Fibroblast of pulmonary artery (primary cell): Measurements from ENCODE around the gene DMKN.
A peak's percentile ranks its signal among the peaks of the same experiment; 100 is the strongest.

Experiments
- DNase-seq: peaks from one replicate; pipeline ENCODE4 v3.0.0-alpha.2; 2010; ENCODE audit warnings: low read depth
- H3K4me3 ChIP-seq: replicated peaks from 2 replicates; pipeline ENCODE4 v1.5.1; 2011; ENCODE audit warnings: low read depth, mild to moderate bottlenecking, control low read depth, low read length, moderate library complexity
- TF ChIP-seq, protein P1 (sequence below): IDR thresholded peaks from 2 replicates; pipeline ENCODE4 v1.5.1; 2011; ENCODE audit warnings: mild to moderate bottlenecking, control low read depth, low read length, inconsistent platforms; ENCODE audit errors: missing control alignments

Gene DMKN

DNA sequence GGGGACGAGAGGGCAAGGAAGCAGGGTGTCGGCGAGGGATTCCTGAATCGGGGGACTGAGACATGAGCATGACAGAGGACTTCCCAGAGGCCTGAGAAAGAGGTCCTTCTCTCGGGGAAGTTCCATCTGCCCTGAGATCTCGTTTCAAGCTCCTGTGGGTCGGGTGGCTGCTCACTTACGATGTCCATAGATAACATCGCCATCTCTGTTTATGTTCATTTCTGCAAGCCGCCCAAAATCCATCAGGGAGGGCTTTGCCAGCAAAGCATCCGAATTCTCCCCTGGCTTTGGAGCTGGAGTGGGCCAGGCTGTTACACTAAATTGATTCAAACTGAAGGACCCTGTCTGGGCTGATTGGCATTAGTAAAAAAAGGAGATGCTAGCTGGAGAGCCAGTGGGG is 5.9 kb downstream of the DMKN start:
- no peak for DNase-seq
- no peak overlapping the region for H3K4me3 ChIP-seq
- TF ChIP-seq, protein P1, sequence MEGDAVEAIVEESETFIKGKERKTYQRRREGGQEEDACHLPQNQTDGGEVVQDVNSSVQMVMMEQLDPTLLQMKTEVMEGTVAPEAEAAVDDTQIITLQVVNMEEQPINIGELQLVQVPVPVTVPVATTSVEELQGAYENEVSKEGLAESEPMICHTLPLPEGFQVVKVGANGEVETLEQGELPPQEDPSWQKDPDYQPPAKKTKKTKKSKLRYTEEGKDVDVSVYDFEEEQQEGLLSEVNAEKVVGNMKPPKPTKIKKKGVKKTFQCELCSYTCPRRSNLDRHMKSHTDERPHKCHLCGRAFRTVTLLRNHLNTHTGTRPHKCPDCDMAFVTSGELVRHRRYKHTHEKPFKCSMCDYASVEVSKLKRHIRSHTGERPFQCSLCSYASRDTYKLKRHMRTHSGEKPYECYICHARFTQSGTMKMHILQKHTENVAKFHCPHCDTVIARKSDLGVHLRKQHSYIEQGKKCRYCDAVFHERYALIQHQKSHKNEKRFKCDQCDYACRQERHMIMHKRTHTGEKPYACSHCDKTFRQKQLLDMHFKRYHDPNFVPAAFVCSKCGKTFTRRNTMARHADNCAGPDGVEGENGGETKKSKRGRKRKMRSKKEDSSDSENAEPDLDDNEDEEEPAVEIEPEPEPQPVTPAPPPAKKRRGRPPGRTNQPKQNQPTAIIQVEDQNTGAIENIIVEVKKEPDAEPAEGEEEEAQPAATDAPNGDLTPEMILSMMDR = no peak

DNA sequence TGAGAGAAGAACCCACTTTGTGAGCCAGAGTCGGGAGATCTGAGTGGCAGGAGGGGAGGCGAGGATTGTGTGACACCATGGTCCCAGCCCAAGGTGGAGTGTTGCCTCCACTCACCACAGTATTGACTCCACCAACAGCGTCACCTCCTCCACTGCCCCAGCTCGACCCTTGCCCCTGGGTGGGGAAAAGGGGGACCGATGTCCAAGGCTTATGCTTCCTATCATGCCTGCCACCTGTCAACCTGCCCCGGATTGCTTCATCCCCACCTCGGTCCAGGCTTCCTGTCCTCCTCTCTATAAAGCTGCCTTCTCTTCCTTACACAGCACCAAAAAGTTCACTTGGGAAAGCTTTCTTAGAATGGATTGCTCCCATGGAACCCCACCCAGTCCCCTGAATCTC is 7.4 kb downstream of the DMKN start:
- DNase-seq = no peak
- no peak overlapping the region for H3K4me3 ChIP-seq
- TF ChIP-seq, protein P1 = no peak

DNA sequence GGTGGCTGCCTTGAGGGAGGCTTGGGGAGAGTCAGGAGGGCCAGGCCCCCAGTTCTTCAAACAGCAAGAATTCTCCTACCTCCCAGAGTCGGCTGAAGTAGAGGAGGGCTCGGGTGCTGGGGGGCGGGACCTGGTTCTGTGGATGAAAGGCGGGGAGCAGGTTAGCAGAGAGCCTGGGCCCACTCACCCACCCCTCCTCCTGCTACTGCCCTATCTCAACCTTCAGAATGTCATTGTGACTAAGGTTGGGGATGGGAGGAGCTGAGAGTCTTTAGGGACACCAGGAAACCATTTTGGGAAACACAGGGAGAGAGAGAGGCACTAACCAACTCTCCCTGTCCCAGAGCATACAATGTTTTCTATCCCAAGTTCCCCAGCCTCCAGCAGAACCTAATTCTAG is 10.7 kb downstream of the DMKN start:
- H3K4me3 ChIP-seq = no peak overlapping the region
- no peak for DNase-seq
- TF ChIP-seq, protein P1 = no peak

DNA sequence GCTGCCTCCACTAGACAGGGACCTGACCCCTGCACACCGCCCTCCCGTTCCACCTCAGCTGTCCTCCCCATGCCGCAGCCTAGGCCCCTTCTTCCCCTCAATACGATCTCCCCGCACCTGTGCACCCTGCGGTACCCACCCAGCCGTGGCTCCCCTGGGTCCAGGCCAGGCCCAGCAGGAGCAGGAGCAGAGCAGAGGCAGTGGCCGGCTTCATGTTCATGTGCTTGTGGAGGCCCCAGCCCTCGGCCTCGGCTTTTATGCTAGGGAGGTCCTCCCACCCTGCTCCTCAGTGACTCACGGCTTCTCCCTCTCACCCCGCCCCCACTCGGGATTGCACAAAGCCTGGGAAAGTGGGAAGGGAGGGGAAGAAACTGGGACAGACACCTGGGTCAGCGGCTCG is 11.8 kb downstream of the DMKN start:
- TF ChIP-seq, protein P1 = no peak
- no peak overlapping the region for H3K4me3 ChIP-seq
- DNase-seq = peak; percentile 26

DNA sequence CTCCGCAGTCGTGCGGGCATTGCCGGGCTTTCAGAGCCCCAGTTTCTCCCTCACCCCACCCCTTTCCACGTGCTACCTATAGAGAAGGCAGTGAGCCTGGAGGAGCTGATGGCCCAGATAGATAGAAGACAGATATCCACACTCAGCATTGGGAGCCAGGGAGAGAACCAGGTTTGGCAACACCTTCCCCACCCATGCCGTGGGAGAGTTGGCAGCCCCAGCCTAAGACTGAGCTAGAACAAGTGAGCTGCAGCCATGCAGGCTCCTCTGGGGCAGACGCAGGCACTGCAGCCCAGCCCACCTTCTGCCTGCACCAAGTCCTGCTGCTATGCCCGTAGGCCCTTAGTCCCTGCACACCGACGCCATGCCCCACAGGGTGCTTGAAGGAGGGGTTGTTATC is 12.8 kb downstream of the DMKN start:
- TF ChIP-seq, protein P1 = no peak
- no peak for DNase-seq
- no peak overlapping the region for H3K4me3 ChIP-seq

DNA sequence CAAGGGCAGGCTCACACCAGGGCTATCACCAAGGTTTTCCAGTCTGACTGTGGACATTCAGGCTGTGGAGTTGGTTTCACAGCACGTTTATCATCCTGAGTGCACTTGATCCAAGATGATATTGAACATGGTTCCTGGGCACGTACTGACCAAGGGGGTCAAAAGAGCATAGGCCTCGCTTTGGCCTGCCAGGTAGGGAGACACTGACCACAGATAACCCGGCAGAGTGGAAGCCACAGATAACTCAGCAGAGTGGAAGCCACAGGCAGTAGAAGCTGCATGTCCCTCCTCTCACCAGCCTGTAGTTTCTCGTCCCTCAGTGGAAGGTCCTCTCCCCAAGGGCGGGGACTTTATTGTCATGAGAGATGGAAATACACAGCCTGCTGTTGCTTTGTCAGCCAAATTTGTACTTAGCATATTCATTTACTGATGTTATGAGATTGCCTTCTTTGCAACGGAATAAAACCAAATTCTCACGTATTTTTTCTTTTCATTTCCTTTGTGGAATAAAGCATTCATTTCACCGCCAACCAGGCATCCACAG is 14.4 kb downstream of the DMKN start:
- no peak overlapping the region for H3K4me3 ChIP-seq
- DNase-seq = no peak
- TF ChIP-seq, protein P1 = no peak

DNA sequence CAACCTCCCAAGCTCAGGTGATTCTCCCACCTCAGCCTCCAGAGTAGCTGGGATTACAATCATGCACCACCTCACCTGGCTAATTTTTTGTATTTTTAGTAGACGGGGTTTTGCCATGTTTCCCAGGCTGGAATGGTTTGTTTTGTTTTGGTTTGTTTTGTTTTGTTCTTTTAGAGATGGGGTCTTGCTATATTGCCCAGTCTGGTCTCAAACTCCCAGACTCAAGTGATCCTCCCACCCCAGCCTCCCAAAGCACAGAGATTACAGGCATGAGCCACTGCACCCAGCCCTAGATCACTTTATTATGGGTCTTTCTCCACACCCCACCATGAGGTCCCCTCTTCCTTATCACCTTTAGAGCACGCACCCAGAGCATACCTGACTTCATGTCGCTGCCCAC is 15.2 kb downstream of the DMKN start:
- no peak for DNase-seq
- TF ChIP-seq, protein P1 = no peak
- no peak overlapping the region for H3K4me3 ChIP-seq
